Measurements from ENCODE around the gene ABCC9. TPM values are rescaled to one million over a fixed set of nuclear protein-coding genes. Genes with fewer than 3 reads are reported as not detected.

ABCC9 gene
- total RNA-seq, 1 donor from 2014 or later = 65.9 TPM

Other genes starting within 250 kb of the ABCC9 start
- 26.0 TPM for gene KCNJ8, start 166.7 kb downstream of the ABCC9 start, total RNA-seq
- gene CMAS, start 104.8 kb upstream of the ABCC9 start, total RNA-seq = 41.1 TPM

Measured in left lobe of liver (tissue), 1 donor.